GM10266 (cell line): Measurements from ENCODE around the gene CFDP1.

Source experiments
- DNase-seq: peaks from one replicate; pipeline ENCODE4 v3.0.0; 2012; ENCODE audit errors: extremely low spot score
- CTCF ChIP-seq: IDR thresholded peaks from 2 replicates; pipeline ENCODE4 v1.5.1; 2012; ENCODE audit warnings: mild to moderate bottlenecking, low read depth; ENCODE audit not compliant: control insufficient read depth, insufficient read depth; ENCODE audit errors: missing control alignments

CFDP1 gene

GRCh38 chr16:75298267-75298666 lies 135.0 kb downstream of the CFDP1 start:
- no peak for DNase-seq
- TF ChIP-seq CTCF, result no peak

GRCh38 chr16:75296606-75297005 lies 136.7 kb downstream of the CFDP1 start:
- no peak for DNase-seq
- TF ChIP-seq CTCF, result no peak

- no peak for DNase-seq
- no peak for TF ChIP-seq CTCF
Measured at GRCh38 chr16:75294773-75295459, 138.4 kb downstream of the CFDP1 start.

GRCh38 chr16:75293772-75294171 lies 139.5 kb downstream of the CFDP1 start:
- no peak for TF ChIP-seq CTCF

GRCh38 chr16:75293173-75293572 lies 140.1 kb downstream of the CFDP1 start:
- TF ChIP-seq CTCF, result no peak
- no peak for DNase-seq

More at GRCh38 chr16:75293772-75294171, 139.5 kb downstream of the CFDP1 start:
- DNase-seq, result no peak

- no peak for DNase-seq
- no peak for TF ChIP-seq CTCF
Measured at GRCh38 chr16:75292691-75293090, 140.6 kb downstream of the CFDP1 start.

GRCh38 chr16:75289189-75289588 lies 144.1 kb downstream of the CFDP1 start:
- TF ChIP-seq CTCF, result no peak
- DNase-seq, result no peak
